Activated CD8-positive, alpha-beta memory T cell treated with anti-CD3 and anti-CD28 coated beads, Interleukin-2, amount 10 ng/mL, durations not matched to agents 7 days and 5 days (primary cell): ENCODE measurements around the gene NGEF. TPM values are rescaled to one million over a fixed set of nuclear protein-coding genes. Genes with fewer than 3 reads are reported as not detected.

ENCODE experiments used
- ATAC-seq: fragments of 150-1000 bp; cut with Tn5 transposase; one replicate; pipeline ENCODE4 v1.10.0; 2021; ENCODE audit warnings: moderate library complexity
- CTCF ChIA-PET: fragments of 350-600 bp; sonication (Branson Sonifier 250); formaldehyde crosslinking; loops from one replicate; lab custom pipeline; 2021; ENCODE audit warnings: antibody characterized with exemption; lab: Charles Lee
- DNase-seq: peaks from one replicate; pipeline ENCODE4 v3.0.0-alpha.2; 2020
- H3K27ac Mint-ChIP-seq: one replicate; pipeline ENCODE4 v1.8.0; 2021; ENCODE audit warnings: mild to moderate bottlenecking, mixed read lengths
- H3K27me3 Mint-ChIP-seq: one replicate; pipeline ENCODE4 v1.8.0; 2021; ENCODE audit warnings: mixed read lengths
- H3K36me3 Mint-ChIP-seq: one replicate; pipeline ENCODE4 v1.8.0; 2021; ENCODE audit warnings: mild to moderate bottlenecking, mixed read lengths
- H3K4me1 Mint-ChIP-seq: one replicate; pipeline ENCODE4 v1.8.0; 2021; ENCODE audit warnings: mixed read lengths
- H3K4me3 Mint-ChIP-seq: one replicate; pipeline ENCODE4 v1.8.0; 2021; ENCODE audit warnings: mild to moderate bottlenecking, moderate library complexity, mixed read lengths
- H3K9me3 Mint-ChIP-seq: one replicate; pipeline ENCODE4 v1.8.0; 2022; ENCODE audit warnings: low read depth, mixed read lengths
- total RNA-seq, 2 experiments: library from RNA; stranded (reverse); gene quantifications; one replicate each; pipeline ENCODE4 v1.2.3, GENCODE V29; 2021

NGEF gene
- total RNA-seq, 2 experiments from 2014 or later: not detected

DNA sequence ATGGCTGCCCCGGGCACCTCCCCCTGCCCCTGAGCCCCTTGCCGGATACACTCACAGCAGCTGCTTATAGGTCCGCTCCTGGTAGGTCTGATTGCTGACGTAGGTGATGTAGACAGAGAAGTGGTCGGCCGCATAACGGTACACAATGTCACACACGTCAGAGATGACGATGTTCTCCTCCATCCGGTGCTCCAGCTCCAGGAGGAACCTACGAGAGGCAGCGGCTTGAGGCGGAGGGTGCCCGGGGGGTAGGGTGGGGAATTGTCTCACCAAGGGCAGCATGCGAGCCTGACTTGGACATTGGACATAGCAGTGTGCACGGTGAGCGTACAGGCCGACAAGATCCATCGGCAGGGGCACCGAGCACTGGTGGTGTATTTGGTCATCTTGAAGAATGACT lies 120.2 kb downstream of the NGEF start:
- Mint-ChIP-seq H3K36me3 (no peaks in the 10 kb centered on the region), H3K9me3 (no peaks in the 10 kb centered on the region), H3K27me3 (no peaks in the 10 kb centered on the region), H3K27ac (no peak overlapping the region), H3K4me3 (no peak overlapping the region), H3K4me1 (no peaks in the 10 kb centered on the region)
- ATAC-seq (no peak), DNase-seq (no peak)
- CTCF ChIA-PET: no interaction called here

DNA sequence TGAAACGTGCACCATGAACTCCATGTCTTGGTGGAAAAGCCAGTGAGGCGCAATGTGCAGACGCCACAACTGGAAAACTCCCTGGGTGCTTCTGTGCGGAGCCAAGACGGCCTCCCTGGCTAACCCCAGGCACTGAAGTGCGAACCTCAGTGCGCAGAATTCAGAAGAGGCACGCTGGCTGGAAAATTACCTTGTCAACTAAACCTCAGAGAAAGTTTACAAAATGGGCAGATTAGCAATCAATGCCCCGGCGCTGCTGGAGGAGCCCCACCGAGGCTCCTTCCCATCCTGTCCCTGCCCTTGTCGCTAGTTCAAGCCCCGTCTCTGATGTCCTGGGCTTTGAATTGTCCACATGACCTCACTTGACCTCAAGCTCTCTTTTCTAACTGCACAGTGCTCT lies 120.8 kb downstream of the NGEF start:
- Mint-ChIP-seq H3K27me3 (no peaks in the 10 kb centered on the region), H3K9me3 (no peaks in the 10 kb centered on the region), H3K4me3 (no peak overlapping the region), H3K4me1 (no peaks in the 10 kb centered on the region), H3K27ac (no peak overlapping the region), H3K36me3 (no peaks in the 10 kb centered on the region)
- DNase-seq (no peak), ATAC-seq (no peak)
- CTCF ChIA-PET: no interaction called here

DNA sequence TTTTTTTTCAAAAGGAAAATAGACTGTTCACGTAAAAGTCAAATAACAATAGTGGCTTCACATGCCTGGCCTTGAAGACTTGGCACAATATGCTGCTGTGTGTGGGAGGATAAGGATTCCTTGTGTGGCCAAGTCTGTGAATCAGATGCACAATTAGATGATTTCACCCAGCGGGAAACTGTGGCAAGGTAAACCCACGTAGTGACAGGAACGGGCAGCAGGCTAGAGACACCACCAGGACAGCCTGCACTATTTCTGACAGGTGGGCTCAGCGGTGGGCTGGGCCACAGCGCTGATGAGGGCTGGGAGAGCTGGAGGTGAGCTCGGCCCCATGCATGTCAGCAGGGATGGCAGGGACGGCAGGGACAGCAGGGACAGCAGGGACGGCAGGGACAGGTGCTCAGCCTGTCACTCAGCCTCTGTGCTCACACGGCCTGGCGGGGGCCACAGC lies 121.4 kb downstream of the NGEF start:
- no peaks in the 10 kb centered on the region for H3K9me3 Mint-ChIP-seq
- H3K36me3 Mint-ChIP-seq: no peaks in the 10 kb centered on the region
- ATAC-seq: no peak
- no peak overlapping the region for H3K4me3 Mint-ChIP-seq
- DNase-seq: no peak
- H3K4me1 Mint-ChIP-seq: no peaks in the 10 kb centered on the region
- H3K27ac Mint-ChIP-seq: no peak overlapping the region
- CTCF ChIA-PET: no interaction called here
- H3K27me3 Mint-ChIP-seq: no peaks in the 10 kb centered on the region

DNA sequence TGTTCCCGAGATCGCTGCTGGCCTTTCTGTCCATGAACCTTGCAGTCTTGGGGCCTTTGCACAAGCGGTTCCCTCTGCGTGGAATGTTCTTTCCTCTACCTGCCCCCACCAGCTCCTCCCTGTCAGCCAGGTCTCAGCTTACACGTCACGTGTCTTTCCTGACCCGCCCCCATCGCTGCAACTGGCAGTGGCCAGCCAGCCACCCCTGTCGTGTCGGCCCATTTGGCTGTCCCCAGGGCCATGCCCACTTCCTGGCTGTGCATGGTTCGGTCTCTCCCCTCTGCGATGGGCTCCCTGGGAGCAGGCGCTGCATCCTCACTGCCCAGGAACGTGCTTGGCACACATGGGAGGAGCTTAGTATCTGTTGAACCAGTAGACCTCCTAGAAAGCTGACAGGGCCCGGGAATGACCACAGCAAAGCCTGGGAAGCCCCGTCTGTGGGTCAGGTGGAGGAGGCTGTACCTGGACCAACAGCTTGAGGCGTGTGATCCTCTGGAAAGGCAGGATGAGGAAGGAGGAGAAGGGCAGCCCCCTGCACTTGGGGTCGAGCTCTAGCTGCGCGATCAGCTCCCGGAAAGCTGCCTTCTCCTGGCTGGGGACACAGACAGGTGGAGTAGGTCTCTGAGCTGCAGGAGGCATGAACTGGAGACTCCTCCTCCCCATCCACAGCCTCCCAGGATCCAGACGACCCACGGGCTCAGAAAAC lies 122.0 kb downstream of the NGEF start:
- Mint-ChIP-seq H3K36me3 (no peaks in the 10 kb centered on the region), H3K27me3 (no peaks in the 10 kb centered on the region), H3K4me1 (no peaks in the 10 kb centered on the region), H3K9me3 (no peaks in the 10 kb centered on the region), H3K27ac (no peak overlapping the region), H3K4me3 (no peak overlapping the region)
- DNase-seq (no peak), ATAC-seq (no peak)
- CTCF ChIA-PET: no interaction called here

DNA sequence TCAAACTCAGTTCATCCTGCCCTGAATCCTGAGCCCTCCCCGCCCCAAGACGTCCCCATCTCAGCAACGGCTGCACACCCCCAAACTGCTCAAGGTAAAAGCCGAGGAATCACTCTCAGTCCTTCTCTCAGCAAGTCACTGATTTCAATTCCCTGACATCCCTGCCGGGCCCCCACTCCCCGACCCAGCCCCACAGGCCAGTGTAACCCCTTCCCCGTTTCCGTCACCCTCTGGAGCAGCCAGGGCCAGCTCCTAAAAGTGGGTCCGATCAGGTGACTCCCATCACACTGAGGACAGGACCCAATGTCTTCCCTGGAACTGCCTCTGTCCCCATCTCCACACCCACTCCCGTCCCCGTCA lies 122.5 kb downstream of the NGEF start:
- H3K4me3 Mint-ChIP-seq: no peak overlapping the region
- CTCF ChIA-PET: no interaction called here

DNA sequence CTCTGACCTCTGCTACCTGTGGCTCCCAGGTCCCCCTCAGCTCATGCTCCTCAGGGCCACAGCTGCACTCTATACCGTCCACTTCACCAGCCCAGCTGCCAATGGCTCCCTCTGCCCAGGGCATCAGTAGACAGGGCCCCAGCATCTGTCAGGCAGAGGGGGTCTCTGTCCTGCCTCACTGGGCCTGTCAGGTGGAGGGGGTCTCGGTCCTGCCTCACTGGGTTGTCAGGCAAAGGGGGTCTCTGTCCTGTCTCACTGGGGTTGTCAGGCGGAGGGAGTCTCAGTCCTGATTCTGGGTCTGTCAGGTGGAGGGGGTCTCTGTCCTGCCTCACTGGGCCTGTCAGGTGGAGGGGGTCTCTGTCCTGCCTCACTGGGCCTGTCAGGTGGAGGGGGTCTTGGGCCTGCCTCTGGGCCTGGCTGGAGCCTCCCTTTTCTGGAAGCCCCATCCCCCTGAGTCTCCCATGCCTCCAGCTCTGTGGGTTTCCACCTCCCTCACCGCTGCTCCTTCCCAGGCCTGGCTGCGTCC lies 123.1 kb downstream of the NGEF start:
- Mint-ChIP-seq H3K4me1 (no peaks in the 10 kb centered on the region), H3K36me3 (no peaks in the 10 kb centered on the region), H3K27ac (no peak overlapping the region), H3K27me3 (no peaks in the 10 kb centered on the region), H3K4me3 (no peak overlapping the region), H3K9me3 (no peaks in the 10 kb centered on the region)
- no peak for DNase-seq
- ATAC-seq: no peak
- CTCF ChIA-PET: no interaction called here

More for the DNA sequence above, 122.5 kb downstream of the NGEF start:
- Mint-ChIP-seq H3K4me1 (no peaks in the 10 kb centered on the region), H3K27ac (no peak overlapping the region), H3K27me3 (no peaks in the 10 kb centered on the region), H3K36me3 (no peaks in the 10 kb centered on the region), H3K9me3 (no peaks in the 10 kb centered on the region)
- DNase-seq (no peak), ATAC-seq (no peak)

DNA sequence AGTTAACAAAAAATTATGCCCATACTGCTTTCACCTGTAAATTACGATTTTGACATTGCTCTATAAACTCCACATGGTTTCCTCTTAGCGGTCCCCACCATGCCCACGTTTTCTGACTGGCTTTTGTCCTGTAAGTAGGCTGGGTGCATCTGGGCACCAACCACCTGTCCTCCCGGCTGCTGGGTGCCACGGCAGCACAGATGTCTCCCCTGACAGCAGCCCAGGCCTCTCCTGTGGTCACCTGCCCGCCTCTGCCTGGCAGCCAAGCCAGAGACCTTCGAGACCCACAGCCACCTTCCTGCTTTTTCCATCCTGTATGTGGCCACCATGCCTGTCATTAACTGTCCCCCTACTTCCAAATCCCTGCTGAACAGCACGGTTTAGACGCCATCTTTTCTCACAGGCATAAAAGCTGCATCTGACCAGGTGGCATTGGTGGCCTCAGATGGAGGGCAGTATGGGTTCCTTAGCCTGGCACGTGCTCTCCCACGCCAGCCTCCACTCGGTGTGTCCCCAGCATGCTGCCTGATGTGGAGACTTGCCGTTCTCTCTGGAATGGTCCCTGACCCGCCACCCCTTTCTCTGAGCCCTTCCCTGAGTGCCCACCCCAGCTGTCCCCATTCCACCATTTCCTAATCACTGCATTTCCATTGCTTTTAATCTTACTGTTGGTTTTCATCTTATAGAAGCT lies 124.1 kb downstream of the NGEF start:
- Mint-ChIP-seq H3K36me3 (no peaks in the 10 kb centered on the region), H3K27ac (no peak overlapping the region), H3K4me3 (no peak overlapping the region), H3K9me3 (no peaks in the 10 kb centered on the region), H3K4me1 (no peaks in the 10 kb centered on the region), H3K27me3 (no peaks in the 10 kb centered on the region)
- ATAC-seq (no peak), DNase-seq (no peak)
- CTCF ChIA-PET: no interaction called here

DNA sequence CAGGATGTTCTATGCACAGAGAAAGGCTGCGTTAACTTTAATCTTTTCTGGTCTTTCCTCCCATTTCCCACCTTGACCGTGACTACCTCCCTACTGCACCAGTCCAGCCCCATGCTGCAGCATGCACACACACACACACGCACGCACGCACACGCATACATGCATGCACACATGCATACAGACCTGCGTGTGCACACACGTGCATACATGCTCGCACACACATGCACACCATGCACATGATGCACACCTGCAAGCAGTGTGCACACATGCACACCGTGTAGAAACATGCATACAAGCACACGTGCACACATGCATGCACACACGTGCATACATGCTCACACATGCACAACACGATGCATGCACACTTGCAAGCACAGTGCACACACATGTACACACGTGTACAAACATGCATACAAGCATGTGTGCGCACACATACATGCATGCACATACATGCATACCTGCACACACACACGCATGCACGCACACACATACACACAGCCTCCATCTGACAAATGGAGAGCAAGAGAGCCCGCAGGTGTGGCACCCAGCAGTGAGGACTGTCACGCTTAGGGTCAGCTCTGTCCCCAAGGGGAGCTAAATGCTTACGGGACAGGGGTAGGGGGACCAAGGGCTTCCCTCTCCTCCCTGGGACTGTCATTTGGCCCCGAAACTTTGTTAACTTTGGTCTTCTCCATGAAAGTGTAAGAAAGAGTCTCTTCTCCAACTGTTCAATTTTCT lies 124.8 kb downstream of the NGEF start:
- no peak for ATAC-seq
- Mint-ChIP-seq H3K4me3 (no peak overlapping the region), H3K27ac (no peak overlapping the region), H3K4me1 (no peaks in the 10 kb centered on the region), H3K27me3 (no peaks in the 10 kb centered on the region), H3K9me3 (no peaks in the 10 kb centered on the region), H3K36me3 (no peaks in the 10 kb centered on the region)
- no peak for DNase-seq
- CTCF ChIA-PET: no interaction called here

DNA sequence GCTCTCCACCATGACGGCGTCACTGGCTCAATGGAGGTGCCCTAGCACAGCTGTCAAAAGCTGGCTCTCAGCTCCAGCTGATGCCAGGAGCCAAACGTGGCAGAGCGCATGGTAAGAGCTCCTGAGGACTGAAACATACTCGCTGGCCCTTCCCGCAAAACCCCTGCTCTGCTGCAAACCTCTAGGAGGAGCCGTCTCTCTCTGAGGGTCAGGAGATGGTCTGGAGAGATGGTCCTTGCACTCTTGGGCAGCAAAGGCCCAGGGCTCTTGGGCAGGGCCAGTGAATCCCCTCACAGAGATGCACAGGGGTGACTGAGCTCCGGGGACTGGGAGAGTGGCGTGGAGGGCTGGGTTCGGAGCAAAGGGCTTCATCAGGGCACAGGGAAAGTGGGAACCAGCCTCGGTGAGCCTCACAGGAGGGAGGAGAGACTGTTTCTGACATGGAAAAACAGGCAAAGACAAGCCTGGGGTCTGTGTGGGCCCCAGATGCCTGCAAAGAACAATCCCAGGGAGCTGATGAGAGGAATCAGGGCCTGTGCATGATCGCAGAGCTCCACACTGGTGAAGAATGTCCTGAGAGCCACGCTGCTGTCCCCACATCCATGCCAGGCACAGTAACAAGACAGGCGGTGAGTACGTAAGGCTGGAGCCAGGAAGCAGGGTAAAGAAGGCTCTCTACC lies 125.7 kb downstream of the NGEF start:
- CTCF ChIA-PET: no interaction called here
- Mint-ChIP-seq H3K4me1 (no peaks in the 10 kb centered on the region), H3K36me3 (no peaks in the 10 kb centered on the region), H3K9me3 (no peaks in the 10 kb centered on the region), H3K4me3 (no peak overlapping the region), H3K27ac (no peak overlapping the region), H3K27me3 (no peaks in the 10 kb centered on the region)
- ATAC-seq (no peak), DNase-seq (no peak)

DNA sequence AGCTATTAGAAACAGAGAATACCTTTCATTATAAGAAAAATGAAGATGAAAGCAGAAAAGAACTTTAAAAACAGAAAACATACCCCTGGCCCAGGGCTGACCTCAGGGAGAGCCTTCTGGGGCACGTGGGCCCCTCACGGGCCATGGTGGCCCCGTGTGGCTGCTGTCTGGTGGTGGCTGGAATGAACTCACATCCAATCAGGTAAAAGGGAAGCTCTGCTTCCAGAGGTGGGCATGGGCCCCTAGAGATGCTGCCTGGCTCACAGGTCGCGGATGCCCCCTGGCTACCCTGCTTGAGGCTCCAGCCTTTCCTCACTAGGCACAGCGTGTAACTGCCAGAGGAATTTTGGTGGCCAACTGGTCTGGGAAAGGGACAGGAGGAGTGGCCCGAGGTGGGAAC lies 126.4 kb downstream of the NGEF start:
- Mint-ChIP-seq H3K4me3 (no peak overlapping the region), H3K27me3 (no peaks in the 10 kb centered on the region), H3K9me3 (no peaks in the 10 kb centered on the region), H3K27ac (no peak overlapping the region), H3K36me3 (no peaks in the 10 kb centered on the region), H3K4me1 (no peaks in the 10 kb centered on the region)
- ATAC-seq (no peak), DNase-seq (no peak)
- CTCF ChIA-PET: no interaction called here

DNA sequence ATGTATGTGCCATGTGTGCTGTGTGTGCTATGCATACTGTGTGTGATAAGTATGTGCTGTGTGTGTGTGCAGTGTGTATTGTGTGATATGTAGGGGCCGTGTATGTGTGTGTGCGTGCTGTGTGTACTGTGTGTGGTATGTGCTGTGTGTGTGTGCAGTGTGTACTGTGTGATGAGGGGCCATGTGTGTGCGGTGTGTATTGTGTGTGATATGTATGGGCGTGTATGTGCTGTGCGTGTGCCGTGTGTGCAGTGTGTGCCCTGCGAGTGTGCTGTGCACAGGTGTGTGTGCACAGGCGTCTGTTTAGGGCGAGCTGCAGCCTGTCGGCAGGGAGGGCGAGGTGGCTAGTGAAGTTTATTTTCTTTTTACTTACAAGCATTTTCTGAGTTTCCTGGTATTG lies 126.9 kb downstream of the NGEF start:
- CTCF ChIA-PET: no interaction called here
- Mint-ChIP-seq H3K4me3 (no peak overlapping the region), H3K27me3 (no peaks in the 10 kb centered on the region), H3K9me3 (no peaks in the 10 kb centered on the region), H3K27ac (no peak overlapping the region), H3K4me1 (no peaks in the 10 kb centered on the region), H3K36me3 (no peaks in the 10 kb centered on the region)
- ATAC-seq (no peak), DNase-seq (no peak)

DNA sequence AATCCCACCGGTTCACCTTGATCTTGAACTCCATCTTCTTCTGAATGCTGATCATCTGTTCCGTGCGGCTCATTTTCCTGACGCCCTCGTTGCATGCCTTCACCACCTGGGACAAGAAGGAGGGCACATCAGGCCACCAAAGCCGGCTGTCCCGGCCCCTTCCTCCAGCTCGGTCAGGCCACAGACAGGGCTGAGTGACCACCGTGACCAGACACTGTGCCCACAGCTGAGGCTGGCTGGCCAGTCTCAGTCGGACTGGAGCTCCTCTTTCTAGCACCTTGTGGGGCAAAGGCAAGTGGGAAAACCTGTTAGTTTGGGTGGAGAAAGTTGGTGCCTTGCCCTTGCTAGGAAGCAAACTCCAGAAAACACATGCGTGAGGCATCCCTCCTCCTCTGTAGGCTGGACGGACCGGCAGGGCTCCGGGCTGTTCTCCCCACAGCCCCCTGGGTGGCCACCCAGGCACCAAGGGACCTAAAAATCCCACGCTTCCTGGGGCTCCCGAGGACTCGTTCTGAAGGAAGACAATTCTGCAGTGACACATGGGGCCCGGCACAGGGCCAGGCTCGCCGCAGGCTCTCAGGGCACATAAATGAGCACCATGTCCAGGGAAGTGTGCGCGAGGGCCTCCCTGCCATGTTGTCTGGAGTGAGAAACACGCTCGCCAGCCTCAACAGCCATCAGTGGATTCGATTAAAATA lies 127.6 kb downstream of the NGEF start:
- CTCF ChIA-PET: no interaction called here
- Mint-ChIP-seq H3K27ac (no peak overlapping the region), H3K4me1 (no peaks in the 10 kb centered on the region), H3K36me3 (no peaks in the 10 kb centered on the region), H3K27me3 (no peaks in the 10 kb centered on the region), H3K4me3 (no peak overlapping the region), H3K9me3 (no peaks in the 10 kb centered on the region)
- DNase-seq: no peak
- ATAC-seq: no peak
